ENCODE results near the gene HOXB6. TPM values are rescaled to one million over a fixed set of nuclear protein-coding genes. Genes with fewer than 3 reads are reported as not detected.

HOXB6 gene
- total RNA-seq, 5 donors from 2014 or later (not counting 1 experiment from before 2014, with no cell fraction given) = 0.16 to 0.33 TPM; not detected in 3

- Mint-ChIP-seq H3K27ac (peak overlapping the region in 1 of 2 donors; percentile 59), H3K36me3 (no peaks in the 10 kb centered on the region), H3K9me3 (no peaks in the 10 kb centered on the region), H3K27me3 (peaks cover 67 to 82% of the 10 kb centered on the region in 2 donors), H3K4me1 (peaks cover 47 to 64% (median 59%) of the 10 kb centered on the region in 3 donors), H3K4me3 (peak overlapping the region; percentile 17 to 92 (median 31))
- Histone ChIP-seq H3K4me3 (ENCODE audit: control insufficient read depth in 1 of 2, extremely low read depth in 1 of 2, low read length in 1 of 2) (peak overlapping the region in 1 of 2 donors; percentile 25), H3K27me3 (replicated peaks in 1 of 2; ENCODE audit: control insufficient read depth in 2 of 2, extremely low read depth in 1 of 2, insufficient read depth in 2 of 2, low read length in 1 of 2) (peaks cover 17 to 97% of the 10 kb centered on the region in 2 experiments), H3K27ac (ENCODE audit: low read length) (no peak overlapping the region), H3K36me3 (ENCODE audit: control insufficient read depth in 2 of 2, extremely low read depth in 1 of 2, insufficient read depth in 1 of 2, low read length in 1 of 2) (no peaks in the 10 kb centered on the region), H3K4me1 (ENCODE audit: control insufficient read depth in 1 of 2, extremely low read depth in 1 of 2, insufficient read depth in 2 of 2, low read length in 2 of 2) (peaks cover 20 to 79% of the 10 kb centered on the region in 2 experiments), H3K9me3 (no peaks in the 10 kb centered on the region)
- DNase-seq (peak in 5 of 35 experiments; percentile 27 to 60 (median 32)), ATAC-seq (replicated peaks in 1 of 4) (peak in 3 of 4 experiments; percentile 27 to 33 (median 29))
- whole genome bisulfite sequencing (ENCODE audit: insufficient coverage) = 2% methylated on average over 51 of the region's 55 CpGs
- CTCF ChIA-PET = interaction anchor here in 1 of 2 donors (0.6 to 1.5 kb wide), 4 partner anchors 9 to 534 kb away, joined by 3 to 6 read pairs (median 4); partner anchors contain the start of gene HOXB6
- POLR2A ChIA-PET = interaction anchor here (0.6 to 0.7 kb wide), 3 partner anchors 13 to 373 kb away, joined by 3 to 7 read pairs (median 4); no protein-coding TSS in a partner anchor
Measured at GRCh38 chr17:48613862-48614694, 9.3 kb upstream of the HOXB6 start.

- DNase-seq (peak in 17 of 35 experiments; percentile 28 to 73 (median 42)), ATAC-seq (replicated peaks in 1 of 4) (peak; percentile 65 to 77 (median 69))
- Histone ChIP-seq H3K4me1 (ENCODE audit: control insufficient read depth in 1 of 2, extremely low read depth in 1 of 2, insufficient read depth in 2 of 2, low read length in 2 of 2) (peaks cover 20 to 69% of the 10 kb centered on the region in 2 experiments), H3K27ac (ENCODE audit: low read length) (no peak overlapping the region), H3K36me3 (ENCODE audit: control insufficient read depth in 2 of 2, extremely low read depth in 1 of 2, insufficient read depth in 1 of 2, low read length in 1 of 2) (no peaks in the 10 kb centered on the region), H3K27me3 (replicated peaks in 1 of 2; ENCODE audit: control insufficient read depth in 2 of 2, extremely low read depth in 1 of 2, insufficient read depth in 2 of 2, low read length in 1 of 2) (peaks cover 23 to 93% of the 10 kb centered on the region in 2 experiments), H3K4me3 (ENCODE audit: control insufficient read depth in 1 of 2, extremely low read depth in 1 of 2, low read length in 1 of 2) (peak overlapping the region; percentile 53 to 81), H3K9me3 (no peaks in the 10 kb centered on the region)
- Mint-ChIP-seq H3K27me3 (peaks cover 64 to 80% of the 10 kb centered on the region in 2 donors), H3K4me3 (peak overlapping the region; percentile 74 to 92 (median 82)), H3K9me3 (no peaks in the 10 kb centered on the region), H3K36me3 (no peaks in the 10 kb centered on the region), H3K4me1 (peaks cover 39 to 55% (median 51%) of the 10 kb centered on the region in 3 donors), H3K27ac (peak overlapping the region in 1 of 2 donors; percentile 65)
- WGBS (ENCODE audit: insufficient coverage) = 2% methylated on average over 53 of the region's 67 CpGs
- ChIA-PET CTCF (interaction anchor here (0.5 to 1.0 kb wide), 14 partner anchors 9 to 409 kb away, joined by 3 to 10 read pairs (median 3); partner anchors contain the start of genes HOXB5 (in 1 of the 2), HOXB6 (in 1 of the 2) and HOXB9 (in 1 of the 2)), POLR2A (interaction anchor here in 1 of 2 donors (0.6 kb wide), 2 partner anchors 387 to 566 kb away, joined by 3 to 4 read pairs; no protein-coding TSS in a partner anchor)
Measured at GRCh38 chr17:48612854-48613691, 8.3 kb upstream of the HOXB6 start.

- H3K27ac Mint-ChIP-seq = peak overlapping the region in 1 of 2 donors; percentile 65
- H3K4me1 Mint-ChIP-seq = peaks cover 37 to 53% (median 48%) of the 10 kb centered on the region in 3 donors
- no peak overlapping the region for H3K27ac ChIP-seq (ENCODE audit: low read length)
- no peaks in the 10 kb centered on the region for H3K36me3 Mint-ChIP-seq
- WGBS (ENCODE audit: insufficient coverage) = 1% methylated on average over 11 of the region's 15 CpGs
- DNase-seq (peak in 1 of 35 experiments; percentile 40), ATAC-seq (replicated peaks in 1 of 4) (peak in 2 of 4 experiments; percentile 10 to 23)
- ChIA-PET CTCF (interaction anchor here (0.5 to 1.0 kb wide), 11 partner anchors 8 to 408 kb away, joined by 3 to 10 read pairs (median 4); partner anchors contain the start of genes HOXB5 (in 1 of the 2), HOXB6 (in 1 of the 2) and HOXB9 (in 1 of the 2)), POLR2A (interaction anchor here in 1 of 2 donors (0.6 kb wide), 1 partner anchor 388 kb away, joined by 4 read pairs; no protein-coding TSS in a partner anchor)
- H3K27me3 ChIP-seq (replicated peaks in 1 of 2; ENCODE audit: control insufficient read depth in 2 of 2, extremely low read depth in 1 of 2, insufficient read depth in 2 of 2, low read length in 1 of 2) = peaks cover 22 to 92% of the 10 kb centered on the region in 2 experiments
- peak overlapping the region; percentile 53 to 81 for H3K4me3 ChIP-seq (ENCODE audit: control insufficient read depth in 1 of 2, extremely low read depth in 1 of 2, low read length in 1 of 2)
- no peaks in the 10 kb centered on the region for H3K9me3 ChIP-seq
- peaks cover 20 to 64% of the 10 kb centered on the region in 2 experiments for H3K4me1 ChIP-seq (ENCODE audit: control insufficient read depth in 1 of 2, extremely low read depth in 1 of 2, insufficient read depth in 2 of 2, low read length in 2 of 2)
- H3K36me3 ChIP-seq (ENCODE audit: control insufficient read depth in 2 of 2, extremely low read depth in 1 of 2, insufficient read depth in 1 of 2, low read length in 1 of 2) = no peaks in the 10 kb centered on the region
- peak overlapping the region; percentile 74 to 92 (median 82) for H3K4me3 Mint-ChIP-seq
- H3K27me3 Mint-ChIP-seq = peaks cover 65 to 81% of the 10 kb centered on the region in 2 donors
- no peaks in the 10 kb centered on the region for H3K9me3 Mint-ChIP-seq
Measured at GRCh38 chr17:48612456-48612853, 7.7 kb upstream of the HOXB6 start.

GRCh38 chr17:48611681-48612455 lies 7.1 kb upstream of the HOXB6 start:
- Mint-ChIP-seq H3K27ac (no peak overlapping the region), H3K4me3 (peak overlapping the region; percentile 87 to 93 (median 92)), H3K27me3 (peaks cover 65 to 80% of the 10 kb centered on the region in 2 donors), H3K9me3 (no peaks in the 10 kb centered on the region), H3K4me1 (peaks cover 32 to 47% (median 43%) of the 10 kb centered on the region in 3 donors), H3K36me3 (no peaks in the 10 kb centered on the region)
- Histone ChIP-seq H3K9me3 (no peaks in the 10 kb centered on the region), H3K36me3 (ENCODE audit: control insufficient read depth in 2 of 2, extremely low read depth in 1 of 2, insufficient read depth in 1 of 2, low read length in 1 of 2) (no peaks in the 10 kb centered on the region), H3K27me3 (replicated peaks in 1 of 2; ENCODE audit: control insufficient read depth in 2 of 2, extremely low read depth in 1 of 2, insufficient read depth in 2 of 2, low read length in 1 of 2) (peaks cover 22 to 91% of the 10 kb centered on the region in 2 experiments), H3K27ac (ENCODE audit: low read length) (no peak overlapping the region), H3K4me3 (ENCODE audit: control insufficient read depth in 1 of 2, extremely low read depth in 1 of 2, low read length in 1 of 2) (peak overlapping the region; percentile 59 to 81), H3K4me1 (ENCODE audit: control insufficient read depth in 1 of 2, extremely low read depth in 1 of 2, insufficient read depth in 2 of 2, low read length in 2 of 2) (peaks cover 20 to 64% of the 10 kb centered on the region in 2 experiments)
- ChIA-PET CTCF (interaction anchor here in 1 of 2 donors (0.6 kb wide), 1 partner anchor 330 kb away, joined by 10 read pairs; no protein-coding TSS in a partner anchor), POLR2A (no interaction called here)
- peak in 1 of 35 experiments; percentile 41 for DNase-seq
- 2% methylated on average over 21 of the region's 36 CpGs for WGBS (ENCODE audit: insufficient coverage)
- ATAC-seq (replicated peaks in 1 of 4) = peak in 1 of 4 experiments; percentile 18

GRCh38 chr17:48611213-48611612 lies 6.4 kb upstream of the HOXB6 start:
- ATAC-seq (replicated peaks in 1 of 4) (no peak), DNase-seq (no peak)
- Histone ChIP-seq H3K4me3 (ENCODE audit: control insufficient read depth in 1 of 2, extremely low read depth in 1 of 2, low read length in 1 of 2) (peak overlapping the region; percentile 81 to 89), H3K36me3 (ENCODE audit: control insufficient read depth in 2 of 2, extremely low read depth in 1 of 2, insufficient read depth in 1 of 2, low read length in 1 of 2) (no peaks in the 10 kb centered on the region), H3K9me3 (no peaks in the 10 kb centered on the region), H3K4me1 (ENCODE audit: control insufficient read depth in 1 of 2, extremely low read depth in 1 of 2, insufficient read depth in 2 of 2, low read length in 2 of 2) (peaks cover 20 to 64% of the 10 kb centered on the region in 2 experiments), H3K27ac (ENCODE audit: low read length) (no peak overlapping the region), H3K27me3 (replicated peaks in 1 of 2; ENCODE audit: control insufficient read depth in 2 of 2, extremely low read depth in 1 of 2, insufficient read depth in 2 of 2, low read length in 1 of 2) (peaks cover 25 to 91% of the 10 kb centered on the region in 2 experiments)
- peak overlapping the region; percentile 52 to 59 for H3K27ac Mint-ChIP-seq
- peaks cover 32 to 45% (median 43%) of the 10 kb centered on the region in 3 donors for H3K4me1 Mint-ChIP-seq
- peak overlapping the region; percentile 87 to 93 (median 92) for H3K4me3 Mint-ChIP-seq
- no peaks in the 10 kb centered on the region for H3K36me3 Mint-ChIP-seq
- ChIA-PET POLR2A (no interaction called here), CTCF (no interaction called here)
- peaks cover 68 to 79% of the 10 kb centered on the region in 2 donors for H3K27me3 Mint-ChIP-seq
- no peaks in the 10 kb centered on the region for H3K9me3 Mint-ChIP-seq
- WGBS (ENCODE audit: insufficient coverage) = under 1% methylated on average over 10 of the region's 22 CpGs

All from T-cell (primary cell).